ENCODE data around the gene RNF222. TPM values are rescaled to one million over a fixed set of nuclear protein-coding genes. Genes with fewer than 3 reads are reported as not detected.
"Not testable (repeated sequence)": the region's sequence is repeated elsewhere in the genome, so short reads cannot be mapped to it uniquely, and the experiment has no call there.

Gene RNF222
- total RNA-seq, 1 donor from 2014 or later: 2.5 TPM

DNA sequence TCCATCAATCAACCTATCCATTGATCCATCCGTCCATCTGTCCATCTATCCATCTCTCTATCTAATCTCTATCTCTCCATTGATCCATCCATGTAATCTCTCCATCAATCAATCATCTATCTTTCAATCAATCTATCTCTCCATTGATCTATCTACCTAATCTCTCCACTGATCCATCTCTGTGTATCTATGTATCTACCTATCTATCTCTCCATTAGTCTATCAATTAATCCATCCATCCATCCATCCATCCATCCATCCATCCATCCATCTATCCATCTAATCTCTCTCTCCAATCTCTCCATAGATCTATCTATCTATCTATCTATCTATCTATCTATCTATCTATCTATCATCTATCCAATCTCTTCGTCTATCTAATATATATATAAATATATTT, 3.5 kb upstream of the RNF222 start:
- H3K9me3 ChIP-seq: no peaks in the 10 kb centered on the region
- DNase-seq (ENCODE audit: extremely low spot score in 2 of 2): no peak
- no peak overlapping the region for H3K4me3 ChIP-seq
- intact Hi-C loops (cut with DNase I): no loop called here
- H3K4me1 ChIP-seq: no peaks in the 10 kb centered on the region
- no peak overlapping the region for H3K27ac ChIP-seq
- peaks cover 5% of the 10 kb centered on the region for H3K27me3 ChIP-seq
- TF ChIP-seq POLR2AphosphoS5 (IDR thresholded peaks at IDR 0.05; ENCODE audit: insufficient read depth in 1 of 2, low read depth in 1 of 2) (no peak), POLR2A (IDR thresholded peaks at IDR 0.05) (no peak)
- TF ChIP-seq, protein P1, sequence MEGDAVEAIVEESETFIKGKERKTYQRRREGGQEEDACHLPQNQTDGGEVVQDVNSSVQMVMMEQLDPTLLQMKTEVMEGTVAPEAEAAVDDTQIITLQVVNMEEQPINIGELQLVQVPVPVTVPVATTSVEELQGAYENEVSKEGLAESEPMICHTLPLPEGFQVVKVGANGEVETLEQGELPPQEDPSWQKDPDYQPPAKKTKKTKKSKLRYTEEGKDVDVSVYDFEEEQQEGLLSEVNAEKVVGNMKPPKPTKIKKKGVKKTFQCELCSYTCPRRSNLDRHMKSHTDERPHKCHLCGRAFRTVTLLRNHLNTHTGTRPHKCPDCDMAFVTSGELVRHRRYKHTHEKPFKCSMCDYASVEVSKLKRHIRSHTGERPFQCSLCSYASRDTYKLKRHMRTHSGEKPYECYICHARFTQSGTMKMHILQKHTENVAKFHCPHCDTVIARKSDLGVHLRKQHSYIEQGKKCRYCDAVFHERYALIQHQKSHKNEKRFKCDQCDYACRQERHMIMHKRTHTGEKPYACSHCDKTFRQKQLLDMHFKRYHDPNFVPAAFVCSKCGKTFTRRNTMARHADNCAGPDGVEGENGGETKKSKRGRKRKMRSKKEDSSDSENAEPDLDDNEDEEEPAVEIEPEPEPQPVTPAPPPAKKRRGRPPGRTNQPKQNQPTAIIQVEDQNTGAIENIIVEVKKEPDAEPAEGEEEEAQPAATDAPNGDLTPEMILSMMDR (IDR thresholded peaks at IDR 0.05): no peak
- H3K36me3 ChIP-seq: no peaks in the 10 kb centered on the region

DNA sequence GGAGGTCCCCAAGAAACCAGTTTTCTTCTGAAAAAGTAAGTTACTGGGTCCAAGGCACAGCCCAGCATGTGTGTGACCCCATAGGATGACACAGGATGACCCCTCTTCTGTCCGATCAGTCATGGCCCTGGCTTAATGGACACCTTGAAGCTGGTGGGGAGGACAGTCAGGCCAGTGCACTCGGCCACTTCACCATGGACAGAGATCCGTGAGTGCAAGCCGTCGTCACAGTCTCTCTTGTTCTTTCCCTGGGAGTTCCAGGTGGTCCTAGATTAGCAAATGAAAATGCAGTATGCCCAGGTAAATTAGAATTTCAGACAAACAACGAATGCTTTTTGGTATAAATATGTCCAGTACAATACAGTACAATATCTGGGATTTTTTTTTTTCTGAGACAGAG, 1.4 kb upstream of the RNF222 start:
- Histone ChIP-seq H3K4me3 (no peak overlapping the region), H3K27ac (no peak overlapping the region), H3K27me3 (peaks cover 5% of the 10 kb centered on the region), H3K4me1 (no peaks in the 10 kb centered on the region), H3K36me3 (no peaks in the 10 kb centered on the region), H3K9me3 (no peaks in the 10 kb centered on the region)
- DNase-seq (ENCODE audit: extremely low spot score in 2 of 2): no peak
- intact Hi-C loops (cut with DNase I): loop anchor here (10.0 kb wide), 1 partner anchor 1614 kb away; no protein-coding TSS in a partner anchor
- TF ChIP-seq POLR2AphosphoS5 (IDR thresholded peaks at IDR 0.05; ENCODE audit: insufficient read depth in 1 of 2, low read depth in 1 of 2) (no peak), POLR2A (IDR thresholded peaks at IDR 0.05) (no peak)
- TF ChIP-seq, protein P1 (IDR thresholded peaks at IDR 0.05): no peak

DNA sequence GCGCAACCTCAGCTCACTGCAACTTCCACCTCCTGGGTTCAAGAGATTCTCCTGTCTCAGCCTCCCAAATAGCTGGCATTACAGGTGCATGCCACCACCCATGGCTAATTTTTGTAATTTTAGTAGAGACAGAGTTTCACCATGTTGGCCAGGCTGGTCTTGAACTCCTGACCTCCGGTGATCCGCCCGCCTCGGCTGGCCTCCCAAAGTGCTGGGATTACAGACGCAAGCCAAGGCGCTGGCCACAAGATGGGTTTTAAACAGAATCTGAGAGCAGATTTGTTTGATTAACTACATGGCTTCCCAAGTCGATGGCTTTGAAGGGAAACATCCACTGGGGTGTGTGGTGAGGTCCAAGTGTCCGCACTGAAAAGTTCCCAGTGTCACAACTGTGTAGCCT, 3.1 kb downstream of the RNF222 start:
- H3K4me3 ChIP-seq; H3K27me3 ChIP-seq; H3K36me3 ChIP-seq; DNase-seq (ENCODE audit: extremely low spot score in 2 of 2); H3K27ac ChIP-seq; H3K9me3 ChIP-seq; H3K4me1 ChIP-seq: not testable (repeated sequence)
- intact Hi-C loops (cut with DNase I): loop anchor here (10.0 kb wide), 1 partner anchor 1610 kb away; no protein-coding TSS in a partner anchor

DNA sequence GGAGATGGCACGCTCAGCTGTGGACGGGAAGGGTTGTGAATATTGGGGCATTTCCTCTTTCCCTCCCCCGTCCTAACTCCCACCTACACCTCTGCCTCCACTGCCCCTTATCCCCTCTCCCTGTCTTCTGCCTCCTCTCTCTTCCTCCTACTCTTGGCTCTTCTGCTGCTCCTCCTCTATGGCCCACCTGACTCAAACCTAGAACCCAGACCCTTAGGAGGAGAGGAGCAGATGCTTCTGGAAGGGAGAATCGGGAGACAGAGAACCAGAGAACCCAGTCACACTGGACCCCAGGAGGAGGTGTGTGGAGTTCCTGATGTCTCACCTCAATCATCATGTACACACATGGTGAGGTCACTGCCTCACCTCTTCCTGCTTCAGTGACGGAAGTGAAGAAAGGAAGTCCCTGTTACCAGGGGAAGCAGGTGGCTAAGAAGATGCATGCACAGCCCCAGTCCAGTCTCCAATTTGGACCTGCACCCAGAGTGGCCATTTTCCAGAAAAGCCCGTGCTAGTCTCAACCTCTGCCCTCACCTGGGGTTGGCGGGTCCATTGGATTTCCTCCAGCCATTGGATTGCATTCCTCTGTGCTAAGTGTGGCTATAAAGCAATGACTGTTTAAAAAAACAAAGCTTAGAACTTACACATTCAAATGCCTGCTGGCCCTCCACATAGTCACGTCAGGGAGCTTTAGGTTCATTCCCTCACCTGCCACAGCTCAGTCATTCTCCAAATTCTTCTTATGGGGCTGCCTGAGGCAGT, 4.0 kb downstream of the RNF222 start:
- no peaks in the 10 kb centered on the region for H3K9me3 ChIP-seq
- H3K4me1 ChIP-seq: no peaks in the 10 kb centered on the region
- TF ChIP-seq POLR2AphosphoS5 (IDR thresholded peaks at IDR 0.05; ENCODE audit: insufficient read depth in 1 of 2, low read depth in 1 of 2): no peak
- TF ChIP-seq, protein P1 (IDR thresholded peaks at IDR 0.05): no peak
- no peak for TF ChIP-seq POLR2A (IDR thresholded peaks at IDR 0.05)
- intact Hi-C loops (cut with DNase I): loop anchor here (10.0 kb wide), 1 partner anchor 1609 kb away; no protein-coding TSS in a partner anchor
- H3K36me3 ChIP-seq: no peaks in the 10 kb centered on the region
- H3K4me3 ChIP-seq: no peak overlapping the region
- no peak overlapping the region for H3K27ac ChIP-seq
- no peak for DNase-seq (ENCODE audit: extremely low spot score in 2 of 2)
- H3K27me3 ChIP-seq: peaks cover 5% of the 10 kb centered on the region

DNA sequence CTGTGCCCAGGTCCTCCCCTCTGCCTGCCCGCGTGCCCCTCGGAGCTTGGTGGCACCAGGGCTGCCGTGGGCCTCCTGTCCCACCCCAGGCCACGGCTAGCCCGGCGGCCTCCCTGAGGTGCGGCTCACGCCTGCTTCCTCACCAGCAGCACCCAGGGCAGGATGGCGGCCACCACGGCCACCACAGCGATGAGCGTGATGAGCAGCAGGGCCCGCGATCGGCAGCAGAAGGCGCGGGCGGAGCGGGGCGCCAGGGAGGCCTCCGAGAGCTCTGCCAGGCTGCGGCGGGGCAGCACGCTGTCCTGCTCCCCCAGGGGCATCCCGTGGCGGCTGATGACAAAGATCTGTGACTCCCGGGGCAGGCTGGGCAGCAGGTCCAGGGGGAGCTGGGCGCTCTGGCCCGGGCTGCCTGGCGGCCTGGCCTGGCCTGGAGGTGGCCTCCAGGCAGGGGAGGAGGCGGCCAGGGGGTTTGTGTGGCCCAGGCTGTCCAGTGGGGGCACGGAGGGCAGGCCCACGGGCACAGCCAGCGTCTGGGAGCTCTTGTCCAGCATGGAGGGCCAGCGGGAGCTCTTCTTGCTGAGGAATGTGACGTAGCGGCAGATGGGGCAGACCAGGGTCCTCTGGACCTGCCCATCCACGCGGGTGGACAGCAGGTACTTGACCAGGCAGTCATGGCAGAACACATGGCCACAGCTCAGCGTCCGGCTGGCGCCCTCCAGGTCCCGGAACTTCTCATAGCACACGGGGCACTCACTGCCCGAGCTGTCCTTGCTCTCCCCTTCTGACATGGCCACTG, 4.8 kb downstream of the RNF222 start:
- H3K9me3 ChIP-seq: no peaks in the 10 kb centered on the region
- DNase-seq (ENCODE audit: extremely low spot score in 2 of 2): no peak
- intact Hi-C loops (cut with DNase I): loop anchor here (10.0 kb wide), 1 partner anchor 1608 kb away; no protein-coding TSS in a partner anchor
- H3K4me1 ChIP-seq: no peaks in the 10 kb centered on the region
- no peaks in the 10 kb centered on the region for H3K36me3 ChIP-seq
- H3K4me3 ChIP-seq: no peak overlapping the region
- no peak for TF ChIP-seq POLR2A (IDR thresholded peaks at IDR 0.05)
- TF ChIP-seq, protein P1 (IDR thresholded peaks at IDR 0.05): no peak
- TF ChIP-seq POLR2AphosphoS5 (IDR thresholded peaks at IDR 0.05; ENCODE audit: insufficient read depth in 1 of 2, low read depth in 1 of 2): no peak
- peaks cover 5% of the 10 kb centered on the region for H3K27me3 ChIP-seq
- no peak overlapping the region for H3K27ac ChIP-seq
